ENCODE results near the gene ADAMTS13.

The ADAMTS13 gene

GRCh38 chr9:133505901-133506652 lies 83.9 kb downstream of the ADAMTS13 start:
- DNase-seq (ENCODE audit: low read depth in 1 of 2, low spot score in 1 of 2) = no peak

- DNase-seq (ENCODE audit: low read depth in 1 of 2, low spot score in 1 of 2) = no peak
These were observed 84.5 kb downstream of the ADAMTS13 start for GRCh38 chr9:133506653-133507038.

- no peak for DNase-seq (ENCODE audit: low read depth in 1 of 2, low spot score in 1 of 2)
These were observed 85.2 kb downstream of the ADAMTS13 start for GRCh38 chr9:133507246-133507965.

- no peak for DNase-seq (ENCODE audit: low read depth in 1 of 2, low spot score in 1 of 2)
These were observed 85.9 kb downstream of the ADAMTS13 start for GRCh38 chr9:133508046-133508445.

All from stimulated activated CD4-positive, alpha-beta T cell treated with anti-CD3 and anti-CD28 coated beads, Interleukin-15, amount 100 ng/mL, for 1 hour (primary cell).